Esophagus squamous epithelium (tissue), 4 donors: ENCODE results near the gene FAM20C.
"Not testable (repeated sequence)": the region's sequence is repeated elsewhere in the genome, so short reads cannot be mapped to it uniquely, and the experiment has no call there.

Experiments
- CTCF ChIP-seq, 6 experiments: fragments of 450-650 bp in 4 of 6; fragments of 200-600 bp in 2 of 6; sonication (generic) in 2 of 6; IDR thresholded peaks; one replicate each; pipeline ENCODE4 v1.5.1; 2016 to 2019; ENCODE audit warnings: antibody characterized with exemption in 6 of 6, mild to moderate bottlenecking in 4 of 6, moderate library complexity in 4 of 6
- POLR2A ChIP-seq, 4 donors: fragments of 450-650 bp; IDR thresholded peaks; one replicate each; pipeline ENCODE4 v1.6.1; 2017; ENCODE audit warnings: antibody characterized with exemption in 4 of 4, mild to moderate bottlenecking in 4 of 4, moderate library complexity in 3 of 4

GRCh38 chr7:297141-297540, 104.8 kb downstream of the FAM20C start:
- TF ChIP-seq CTCF, POLR2A (IDR thresholded peaks at IDR 0.05): not testable (repeated sequence)
